T1000 (cell line): ENCODE results near the gene HGFAC.
"Not testable (repeated sequence)": the region's sequence is repeated elsewhere in the genome, so short reads cannot be mapped to it uniquely, and the experiment has no call there.

Experiments
- DNase-seq: peaks from one replicate; lab custom pipeline; 2025; ENCODE audit warnings: mixed read lengths; lab: John Stamatoyannopoulos, UW

HGFAC gene

DNA sequence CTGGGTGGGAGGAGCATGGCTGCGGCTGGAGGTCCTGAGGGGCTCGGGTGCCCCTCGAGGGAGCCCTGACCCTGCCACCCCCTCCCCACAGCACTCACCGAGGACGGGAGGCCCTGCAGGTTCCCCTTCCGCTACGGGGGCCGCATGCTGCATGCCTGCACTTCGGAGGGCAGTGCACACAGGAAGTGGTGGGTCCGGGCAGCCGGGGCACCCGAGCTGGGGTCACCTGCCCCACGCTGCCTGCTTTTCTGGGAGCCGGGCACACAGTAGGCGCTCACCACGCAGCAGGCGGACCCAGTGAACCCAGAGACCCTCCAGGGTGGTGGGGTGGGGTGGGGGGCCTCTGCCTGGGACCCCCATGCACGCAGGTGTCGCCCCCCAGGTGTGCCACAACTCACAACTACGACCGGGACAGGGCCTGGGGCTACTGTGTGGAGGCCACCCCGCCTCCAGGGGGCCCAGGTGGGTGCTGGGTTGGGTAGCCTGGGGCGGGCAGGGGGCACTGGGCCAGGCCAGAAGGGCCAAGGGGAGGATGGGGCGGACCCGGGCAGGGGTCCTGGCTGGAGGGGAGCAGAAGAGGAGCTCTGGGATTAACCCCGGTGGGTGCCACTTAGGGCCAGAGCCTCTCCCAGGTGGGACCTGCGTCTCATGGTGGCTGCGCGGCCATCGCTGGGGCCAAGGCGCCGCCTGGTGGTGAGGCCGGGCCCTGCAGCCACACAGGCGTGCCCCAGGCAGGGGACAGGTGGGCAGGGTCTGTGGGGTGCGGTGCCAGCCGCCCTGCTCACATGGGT lies 1.4 kb downstream of the HGFAC start:
- DNase-seq: peak; percentile 33

DNA sequence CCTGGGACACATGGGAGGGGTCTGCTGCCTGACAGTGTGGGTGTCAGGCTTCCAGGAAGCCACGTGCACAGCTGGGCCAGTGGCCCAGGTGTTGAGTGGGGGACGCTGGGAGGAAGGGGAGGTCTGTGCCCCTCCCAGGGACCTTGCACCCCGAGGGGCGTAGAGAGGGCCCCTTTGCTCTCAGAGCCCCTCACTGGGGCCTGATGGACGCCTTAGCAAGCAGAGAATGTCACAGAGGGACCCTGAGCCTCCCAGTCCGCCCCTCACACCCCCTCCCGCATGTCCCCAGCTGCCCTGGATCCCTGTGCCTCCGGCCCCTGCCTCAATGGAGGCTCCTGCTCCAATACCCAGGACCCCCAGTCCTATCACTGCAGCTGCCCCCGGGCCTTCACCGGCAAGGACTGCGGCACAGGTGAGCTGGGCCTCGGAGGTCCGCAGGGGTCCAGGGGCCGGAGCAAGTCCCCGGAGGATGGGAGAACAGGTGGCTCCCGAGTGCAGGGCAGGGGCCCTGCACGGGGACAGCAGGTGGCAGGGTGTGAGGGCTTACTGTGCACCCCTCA lies 2.1 kb downstream of the HGFAC start:
- DNase-seq: no peak

DNA sequence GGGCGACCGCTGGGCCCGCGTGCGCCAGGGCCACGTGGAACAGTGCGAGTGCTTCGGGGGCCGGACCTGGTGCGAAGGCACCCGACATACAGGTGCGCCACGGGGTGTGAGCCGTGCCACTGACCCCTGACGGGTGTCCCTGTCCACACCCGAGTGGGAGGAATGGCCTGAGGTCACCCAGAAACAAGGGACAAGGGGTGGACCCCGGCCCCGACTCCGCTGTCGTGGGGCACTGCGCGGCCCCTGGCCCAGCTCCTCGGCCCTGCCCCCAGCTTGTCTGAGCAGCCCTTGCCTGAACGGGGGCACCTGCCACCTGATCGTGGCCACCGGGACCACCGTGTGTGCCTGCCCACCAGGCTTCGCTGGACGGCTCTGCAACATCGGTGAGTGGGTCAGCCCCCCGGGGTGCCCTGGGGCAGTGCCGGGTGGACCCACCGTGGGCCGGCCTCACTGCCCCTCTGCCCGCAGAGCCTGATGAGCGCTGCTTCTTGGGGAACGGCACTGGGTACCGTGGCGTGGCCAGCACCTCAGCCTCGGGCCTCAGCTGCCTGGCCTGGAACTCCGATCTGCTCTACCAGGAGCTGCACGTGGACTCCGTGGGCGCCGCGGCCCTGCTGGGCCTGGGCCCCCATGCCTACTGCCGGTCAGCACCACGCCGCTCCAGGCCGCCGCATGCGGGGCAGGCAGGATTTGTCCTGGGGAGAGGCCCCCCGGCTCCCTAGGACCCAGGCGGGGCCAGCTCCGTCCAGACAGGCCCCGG lies 2.8 kb downstream of the HGFAC start:
- no peak for DNase-seq

DNA sequence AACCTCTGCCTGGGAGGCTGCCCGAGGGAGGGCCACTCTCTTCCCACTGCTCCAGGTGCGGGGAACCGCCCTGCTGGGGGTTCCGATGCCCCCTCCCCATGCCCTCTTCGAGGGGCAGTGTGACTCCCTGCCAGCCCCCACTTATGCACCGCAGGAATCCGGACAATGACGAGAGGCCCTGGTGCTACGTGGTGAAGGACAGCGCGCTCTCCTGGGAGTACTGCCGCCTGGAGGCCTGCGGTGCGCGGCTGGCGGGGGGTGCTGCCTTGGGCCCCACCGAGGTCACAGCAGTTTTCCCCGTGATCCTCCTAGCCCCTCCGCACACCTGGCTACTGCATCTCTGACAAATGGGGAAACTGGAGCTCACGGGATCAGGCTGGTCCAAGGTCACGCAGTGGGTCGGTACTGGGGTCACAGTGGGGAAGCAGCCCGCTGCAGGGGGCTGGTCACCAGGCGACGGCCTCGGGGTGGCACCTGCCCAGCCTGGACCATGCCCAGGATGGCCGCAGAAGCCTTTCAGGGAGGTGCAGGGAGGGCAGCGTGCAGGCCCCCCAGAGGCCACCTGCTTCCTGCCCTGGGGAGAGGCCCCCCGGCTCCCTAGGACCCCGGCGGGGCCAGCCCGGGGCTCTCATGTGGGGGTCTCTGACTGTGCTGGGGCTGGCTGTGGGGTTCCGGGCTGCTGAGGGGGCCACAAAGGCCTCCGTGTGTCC lies 3.5 kb downstream of the HGFAC start:
- no peak for DNase-seq

GRCh38 chr4:3445829-3446545 lies 4.2 kb downstream of the HGFAC start:
- DNase-seq: no peak

DNA sequence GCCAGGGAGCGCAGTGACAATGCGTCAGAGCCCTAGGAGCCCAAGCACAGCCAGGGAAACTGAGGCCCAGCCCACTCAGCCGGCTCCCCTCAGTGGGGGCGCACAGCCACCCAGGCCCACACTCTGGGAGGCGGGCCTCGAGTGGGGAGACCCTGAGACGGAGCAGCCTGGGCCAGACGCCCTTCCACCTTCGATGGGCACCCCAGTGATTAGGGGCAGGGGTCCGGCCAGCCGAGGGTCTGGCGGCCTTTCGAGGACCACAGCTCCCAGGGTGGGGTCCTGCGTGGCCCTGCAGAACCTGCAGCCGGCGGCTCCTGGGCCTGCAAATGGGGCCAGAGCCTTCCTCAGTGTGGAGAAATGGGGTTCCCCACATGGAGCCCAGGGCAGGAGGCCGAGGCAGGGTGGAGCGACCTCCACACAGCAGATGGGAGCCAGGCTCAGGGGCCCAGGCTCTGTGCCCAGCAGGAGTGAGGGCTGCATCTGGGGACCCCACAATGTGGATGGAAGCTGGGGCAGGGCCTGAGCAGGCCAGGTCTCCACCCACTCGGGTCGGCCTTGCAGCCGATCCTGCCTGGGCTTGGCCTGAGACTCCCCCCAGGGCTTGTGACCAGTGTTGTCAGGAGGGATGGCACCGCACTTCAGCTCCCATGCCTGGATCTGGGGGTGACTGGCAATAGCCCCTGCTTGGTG lies 5.0 kb downstream of the HGFAC start:
- no peak for DNase-seq

GRCh38 chr4:3447431-3448395 lies 5.9 kb downstream of the HGFAC start:
- DNase-seq: no peak

GRCh38 chr4:3449047-3449573 lies 7.3 kb downstream of the HGFAC start:
- no peak for DNase-seq

DNA sequence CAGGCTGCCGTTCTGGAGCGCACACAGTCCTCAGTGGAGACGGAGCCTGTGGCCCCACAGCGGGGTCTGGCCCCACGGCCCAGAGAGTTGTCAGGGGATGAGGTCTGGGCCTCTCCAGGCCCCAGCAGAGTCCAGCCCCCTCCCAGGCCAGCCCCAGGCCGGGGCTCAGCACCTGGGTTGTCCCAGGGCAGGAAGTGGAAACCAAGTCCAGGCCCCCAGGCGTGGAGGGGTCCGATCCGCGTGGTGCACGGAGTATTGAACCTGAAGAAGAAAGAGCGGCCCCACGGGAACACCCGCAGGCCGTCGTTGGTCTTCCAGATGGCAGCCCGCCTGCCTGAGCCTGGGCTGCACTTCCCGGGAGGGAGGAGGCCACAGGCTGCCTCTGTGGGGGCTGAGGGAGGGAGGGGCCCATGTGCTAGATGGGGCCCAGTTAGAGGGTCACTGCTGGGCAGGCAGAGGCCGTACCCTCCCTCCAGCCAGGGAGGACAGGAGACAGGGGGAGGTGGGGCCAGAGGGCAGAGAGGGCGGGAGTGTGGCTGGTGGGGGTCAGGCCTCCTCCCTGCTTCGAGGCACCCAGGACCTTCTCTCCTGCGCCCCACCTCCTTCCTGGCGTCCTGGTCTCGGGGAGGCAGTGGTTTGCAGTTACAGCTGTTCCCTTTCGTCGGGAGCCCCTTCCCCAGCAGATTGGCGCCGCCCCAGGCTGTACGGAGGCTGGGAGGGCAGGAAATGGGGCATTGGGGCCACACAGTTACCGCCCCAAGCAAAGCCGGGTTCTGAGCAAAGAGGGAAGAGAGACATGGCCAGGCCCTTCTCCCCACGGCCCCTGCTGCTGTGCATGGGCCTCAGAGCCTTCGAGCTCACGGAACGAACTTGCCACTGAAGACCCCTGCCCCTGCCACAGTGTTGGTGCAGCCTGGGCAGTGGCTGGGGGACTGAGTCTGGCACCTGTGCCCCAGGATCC lies 8.1 kb downstream of the HGFAC start:
- no peak for DNase-seq

DNA sequence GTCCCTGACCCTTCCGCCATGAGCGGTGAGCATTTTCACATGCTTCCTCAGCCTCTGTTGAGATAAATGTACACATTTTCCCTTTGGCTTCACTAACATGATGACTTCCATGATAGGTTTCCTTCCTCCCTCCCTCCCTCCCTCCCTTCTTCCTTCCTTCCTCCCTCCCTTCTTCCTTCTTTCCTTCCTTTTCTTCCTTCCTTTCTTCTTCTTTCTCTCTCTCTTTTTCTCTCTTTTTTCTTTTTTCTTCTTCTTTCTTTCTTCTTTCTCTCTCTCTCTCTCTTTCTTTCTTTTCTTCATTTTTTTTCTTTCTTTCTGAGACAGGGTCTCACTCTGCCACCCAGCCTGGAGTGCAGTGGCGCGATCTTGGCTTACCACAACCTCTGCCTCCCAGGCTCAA lies 8.9 kb downstream of the HGFAC start:
- DNase-seq: no peak

DNA sequence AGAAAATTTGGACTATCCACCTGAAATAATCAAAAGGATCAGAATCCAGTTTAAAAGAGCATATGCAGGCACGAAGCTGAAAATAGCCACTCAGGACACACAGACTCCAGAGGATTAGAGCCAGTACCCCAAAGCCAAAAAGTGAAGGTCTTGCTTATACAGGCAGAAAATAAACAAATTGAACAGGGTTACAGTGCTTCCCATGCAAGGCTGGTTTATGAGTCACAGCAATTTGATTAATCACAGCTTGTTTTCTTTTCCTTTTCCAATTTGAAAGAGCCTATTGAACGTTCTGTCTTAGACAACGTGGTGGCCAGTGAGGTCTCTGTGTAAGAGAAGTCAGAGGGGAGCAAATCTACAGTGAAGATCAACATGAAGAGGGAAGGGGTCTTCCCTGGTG lies 10.2 kb downstream of the HGFAC start:
- no peak for DNase-seq

DNA sequence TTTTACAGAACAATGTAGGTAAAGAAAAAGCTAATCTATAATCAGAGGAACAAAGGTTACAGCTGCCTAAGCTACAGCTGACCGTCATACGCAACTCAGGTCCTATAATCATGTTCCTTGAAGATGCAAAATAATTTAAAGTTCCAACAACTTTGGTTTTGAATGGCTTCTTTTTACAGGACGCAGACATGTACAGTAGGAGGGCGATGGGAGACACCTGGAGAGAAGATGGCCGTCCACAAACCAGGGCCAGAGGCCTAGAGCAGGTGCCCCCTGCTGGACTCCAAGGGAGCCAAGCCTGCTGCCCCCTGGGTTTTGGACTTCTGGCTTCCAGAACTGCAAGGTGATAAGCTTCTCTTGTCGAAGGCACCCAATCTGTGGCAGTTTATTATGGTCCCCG lies 10.6 kb downstream of the HGFAC start:
- no peak for DNase-seq

DNA sequence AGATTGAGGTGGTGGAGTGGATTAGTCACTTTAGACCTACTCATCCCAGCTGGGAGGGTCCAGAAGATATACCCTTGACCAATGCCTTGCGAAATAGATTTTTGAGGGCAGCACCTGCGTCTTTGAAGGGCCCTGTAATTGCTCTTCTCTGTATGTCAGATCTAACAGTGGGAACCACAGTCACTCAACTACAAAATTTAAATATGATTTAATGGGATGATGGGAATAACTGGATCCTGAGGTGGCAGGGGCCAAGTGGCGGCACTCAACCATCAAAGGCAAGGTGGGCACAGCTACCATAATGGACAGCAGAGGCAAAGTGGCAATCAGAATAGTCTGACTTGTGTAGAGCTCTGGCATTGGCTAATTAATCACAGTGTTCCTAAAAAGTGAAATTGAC lies 13.8 kb downstream of the HGFAC start:
- DNase-seq: not testable (repeated sequence)

DNA sequence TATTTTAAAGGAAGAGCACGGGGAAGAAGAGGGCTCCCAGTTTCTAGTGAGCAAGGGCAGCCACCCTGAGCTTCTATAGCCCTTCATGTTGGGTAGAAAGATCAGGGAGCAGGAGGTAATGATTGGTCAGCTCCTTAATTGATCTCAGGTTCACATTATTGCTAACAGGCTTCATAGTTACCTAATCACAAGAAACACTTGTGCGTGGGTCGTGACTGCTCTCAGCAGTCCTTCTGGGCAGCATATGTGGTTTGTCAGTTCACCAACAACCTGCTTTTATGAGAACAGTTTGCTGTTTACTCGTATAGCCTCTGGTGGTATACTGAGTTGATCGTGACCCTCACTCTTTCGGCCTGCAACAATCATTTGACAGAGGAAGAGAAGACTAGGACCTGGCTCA lies 16.6 kb downstream of the HGFAC start:
- DNase-seq: no peak

- not testable (repeated sequence) for DNase-seq
Measured at GRCh38 chr4:3459156-3459555, 17.4 kb downstream of the HGFAC start.

DNA sequence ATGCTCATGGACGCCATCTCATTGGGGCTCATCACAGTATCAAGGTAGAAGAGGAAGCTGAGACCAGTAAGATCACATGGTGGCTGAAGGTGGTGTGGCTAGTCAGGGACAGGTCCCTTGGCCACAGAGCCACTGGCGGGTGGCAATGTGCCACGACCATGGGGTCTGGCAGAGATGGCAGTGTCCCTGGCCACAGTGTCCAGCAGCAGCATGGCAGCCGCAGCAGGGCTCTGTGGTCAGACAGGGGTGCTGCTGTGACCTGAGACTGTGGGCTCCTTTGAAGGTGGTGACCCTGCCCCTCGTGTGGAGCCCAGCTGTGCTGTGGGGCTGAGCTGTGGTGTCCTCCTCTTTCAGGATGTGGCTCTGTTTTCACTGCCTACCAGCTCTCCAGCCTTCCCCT lies 19.2 kb downstream of the HGFAC start:
- no peak for DNase-seq

- DNase-seq: no peak
Measured at GRCh38 chr4:3461515-3462291, 19.9 kb downstream of the HGFAC start.

DNA sequence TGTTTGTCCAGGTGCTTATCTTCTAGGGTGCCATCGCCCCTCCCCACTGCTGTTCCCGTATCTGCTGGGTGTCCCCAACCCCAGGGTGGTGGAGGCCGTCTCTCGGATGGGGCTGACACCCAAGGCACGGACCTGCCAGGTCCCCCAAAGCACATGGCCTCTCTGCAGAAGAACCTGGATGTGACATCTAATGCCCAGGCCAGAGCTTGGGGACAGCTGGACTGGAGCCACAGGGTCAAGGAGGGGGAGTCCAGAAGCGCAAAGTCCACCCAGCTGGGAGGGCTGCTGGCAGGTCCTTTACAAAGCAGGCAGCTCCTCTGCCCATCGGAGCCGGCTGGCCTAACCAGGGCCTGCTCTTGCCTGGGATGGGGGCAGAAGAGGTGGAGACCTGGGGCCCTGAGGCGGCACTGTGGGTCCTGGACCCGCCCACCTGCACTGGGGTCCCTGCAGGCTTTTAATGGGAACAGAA lies 20.6 kb downstream of the HGFAC start:
- DNase-seq: no peak
